HPDE6-E6E7 (cell line): Measurements from ENCODE around the gene FRMPD2.
"Not testable (repeated sequence)": the region's sequence is repeated elsewhere in the genome, so short reads cannot be mapped to it uniquely, and the experiment has no call there.

Source experiments
- DNase-seq: peaks from one replicate; pipeline ENCODE4 v3.0.0; 2011; ENCODE audit warnings: missing footprints; ENCODE audit errors: extremely low spot score

Gene FRMPD2

GRCh38 chr10:48251152-48251524, 23.4 kb downstream of the FRMPD2 start:
- DNase-seq, result no peak

DNA sequence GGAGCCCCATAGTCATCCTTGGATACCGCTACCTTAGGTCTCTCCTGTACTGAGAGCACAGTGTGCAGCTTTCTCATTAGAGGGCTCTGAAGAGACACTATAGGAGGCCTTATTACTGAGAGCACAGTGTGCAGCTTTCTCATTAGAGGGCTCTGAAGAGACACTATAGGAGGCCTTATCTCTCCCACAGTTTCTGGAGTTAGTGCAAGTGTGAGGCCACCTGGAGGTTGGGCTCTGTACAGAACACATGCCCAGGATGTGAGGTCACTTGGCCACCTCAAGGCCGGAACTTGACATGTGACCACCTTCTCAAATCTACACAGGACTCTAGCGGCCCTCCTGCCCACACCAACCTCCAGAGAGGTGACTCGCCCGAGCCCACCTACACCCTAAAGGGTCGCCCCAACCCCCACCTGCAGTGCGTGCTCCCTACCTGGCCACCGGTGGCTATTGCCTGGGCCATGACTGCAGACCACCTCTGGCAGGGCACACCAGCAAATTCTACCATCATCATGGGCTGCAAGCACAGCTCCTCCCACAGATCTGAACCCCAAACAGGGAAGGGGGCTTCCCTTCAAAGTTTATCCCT, 24.6 kb downstream of the FRMPD2 start:
- DNase-seq, result no peak

- DNase-seq, result no peak
Observed at GRCh38 chr10:48249004-48249762, 25.3 kb downstream of the FRMPD2 start.

GRCh38 chr10:48248462-48248861, 26.0 kb downstream of the FRMPD2 start:
- no peak for DNase-seq

DNA sequence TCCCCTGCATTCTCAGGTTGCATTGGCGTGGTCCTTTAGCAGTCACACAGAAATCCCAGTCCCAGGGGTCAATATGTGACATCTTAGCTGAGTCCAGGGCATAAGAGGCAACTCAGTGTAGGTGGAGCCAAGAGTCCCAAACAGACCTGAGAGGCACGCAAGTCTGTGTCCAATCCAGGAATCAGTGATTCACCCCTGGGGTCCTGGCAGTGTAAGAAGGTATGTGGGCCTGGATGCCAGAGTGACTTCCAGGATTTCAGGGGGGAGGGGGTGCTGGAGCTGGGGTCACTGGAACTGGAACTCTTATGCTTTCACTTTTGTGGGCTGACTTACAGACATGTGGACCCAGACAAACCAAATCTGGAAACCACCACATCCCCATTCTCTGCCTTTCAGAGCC, 26.8 kb downstream of the FRMPD2 start:
- DNase-seq, result no peak

DNA sequence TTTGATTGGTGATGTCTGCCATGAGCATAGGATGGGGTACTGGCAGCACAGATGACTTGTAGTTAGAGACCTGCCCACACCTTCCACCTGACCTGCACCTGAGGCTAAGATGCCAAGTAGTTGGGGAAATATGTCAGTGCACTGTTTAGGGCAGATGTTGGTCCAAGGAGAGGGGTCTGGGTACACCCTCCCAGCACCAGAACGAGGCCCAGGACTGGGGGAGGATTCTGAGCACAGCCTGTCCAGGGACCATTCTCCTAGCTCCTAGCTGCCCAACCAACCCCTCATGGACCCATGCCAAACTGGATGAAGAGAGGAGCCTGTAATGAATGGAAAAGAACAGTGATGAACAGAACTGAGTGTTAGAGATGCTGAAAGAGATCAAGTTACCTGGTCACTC, 28.0 kb downstream of the FRMPD2 start:
- no peak for DNase-seq

DNA sequence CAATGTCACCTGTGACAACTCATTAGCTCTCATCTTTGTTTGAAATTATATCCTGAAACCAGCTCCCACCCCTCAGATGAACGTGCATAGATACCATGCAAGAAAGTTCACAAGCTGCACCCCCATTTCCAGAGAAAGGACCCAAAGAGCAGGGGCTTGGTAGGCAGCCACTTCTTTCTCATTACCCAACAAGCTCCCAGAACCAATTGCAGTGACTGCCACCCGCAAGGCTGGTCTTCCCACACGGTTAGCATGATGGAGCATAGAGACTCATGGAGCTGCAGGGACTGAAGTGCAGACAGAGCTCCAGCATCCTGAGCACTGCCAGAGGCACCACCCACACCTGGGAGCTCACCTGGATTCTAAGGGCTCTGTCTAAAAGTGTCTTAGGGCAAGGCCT, 28.5 kb downstream of the FRMPD2 start:
- no peak for DNase-seq

GRCh38 chr10:48243921-48244320, 30.6 kb downstream of the FRMPD2 start:
- DNase-seq, result not testable (repeated sequence)

- no peak for DNase-seq
Observed at GRCh38 chr10:48243487-48243886, 31.0 kb downstream of the FRMPD2 start.

GRCh38 chr10:48242171-48242904, 32.2 kb downstream of the FRMPD2 start:
- no peak for DNase-seq

- DNase-seq, result no peak
Observed at GRCh38 chr10:48241332-48241731, 33.2 kb downstream of the FRMPD2 start.

GRCh38 chr10:48240196-48240595, 34.3 kb downstream of the FRMPD2 start:
- no peak for DNase-seq

DNA sequence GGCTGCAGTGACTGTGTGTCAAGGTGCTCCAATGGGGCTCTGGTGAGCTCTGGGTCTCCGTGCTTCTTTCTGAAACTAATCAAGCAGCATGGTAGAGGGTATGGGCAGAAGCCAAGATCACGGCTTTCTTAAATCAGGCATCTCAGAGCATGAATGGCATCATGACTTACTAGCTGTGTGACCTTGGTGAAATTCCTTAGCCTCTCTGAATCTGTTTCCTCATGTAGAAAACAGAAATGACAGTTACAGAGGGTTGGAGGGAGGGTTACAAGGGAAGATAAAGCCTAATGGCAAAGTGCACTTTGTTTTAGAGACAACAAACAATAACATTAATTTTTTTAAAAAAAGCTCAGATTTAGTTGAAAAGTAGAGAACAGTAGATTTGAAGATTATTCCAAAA, 34.9 kb downstream of the FRMPD2 start:
- no peak for DNase-seq

DNA sequence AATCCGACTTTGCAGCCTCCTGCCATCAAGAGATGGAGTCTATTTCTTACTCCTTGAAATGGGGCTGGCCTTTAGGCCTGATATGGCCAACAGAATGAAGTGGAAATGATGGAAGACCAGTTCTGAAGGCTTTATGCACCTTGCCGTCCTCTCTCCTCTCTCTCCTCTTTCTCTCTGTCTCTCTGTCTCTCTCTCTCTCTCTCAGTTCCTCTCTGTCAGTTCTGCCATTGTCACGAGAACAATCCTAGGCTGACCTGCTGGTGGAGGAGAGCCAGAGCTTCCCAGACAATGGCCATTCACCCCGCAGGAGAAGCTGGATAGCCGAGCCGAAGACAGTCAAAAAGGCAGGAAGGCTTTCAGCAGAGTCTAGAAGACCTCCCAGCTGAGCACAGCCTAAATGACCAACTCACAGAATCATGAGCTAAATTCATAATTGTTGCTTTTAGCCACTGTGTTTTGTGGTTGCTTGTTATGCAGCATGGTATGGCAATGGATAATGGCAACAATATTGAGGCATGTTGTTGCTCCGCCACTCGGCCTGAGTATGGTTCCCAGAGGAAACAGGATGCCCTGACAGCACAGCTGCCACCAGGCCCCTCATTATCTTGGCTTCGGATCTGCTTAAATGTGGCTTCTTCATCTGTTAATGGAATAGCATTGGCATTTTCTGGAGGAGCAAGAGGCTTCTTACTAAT, 35.5 kb downstream of the FRMPD2 start:
- DNase-seq, result no peak

GRCh38 chr10:48237259-48238250, 36.9 kb downstream of the FRMPD2 start:
- no peak for DNase-seq

DNA sequence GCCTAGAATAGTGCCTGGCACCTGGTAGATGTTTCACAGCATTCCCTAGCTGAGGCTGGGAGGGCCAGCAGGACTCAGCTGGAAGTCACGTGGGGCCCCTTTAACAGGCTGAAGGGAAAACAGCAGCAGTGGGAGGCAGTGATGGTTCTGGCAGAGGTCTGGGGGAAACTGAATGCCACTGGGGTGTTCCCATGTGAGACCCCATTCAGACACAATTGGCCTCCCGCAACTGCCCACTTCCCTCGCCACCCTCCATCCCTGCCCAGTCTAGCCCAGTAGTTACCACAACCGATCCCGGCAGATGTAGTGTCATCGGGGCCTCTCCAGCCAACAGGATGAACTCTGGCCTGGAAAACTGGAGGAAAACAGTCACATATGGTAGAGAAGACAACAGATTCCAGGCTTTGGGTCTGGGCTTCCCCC, 38.3 kb downstream of the FRMPD2 start:
- DNase-seq, result no peak

GRCh38 chr10:48235501-48235900, 39.0 kb downstream of the FRMPD2 start:
- no peak for DNase-seq

DNA sequence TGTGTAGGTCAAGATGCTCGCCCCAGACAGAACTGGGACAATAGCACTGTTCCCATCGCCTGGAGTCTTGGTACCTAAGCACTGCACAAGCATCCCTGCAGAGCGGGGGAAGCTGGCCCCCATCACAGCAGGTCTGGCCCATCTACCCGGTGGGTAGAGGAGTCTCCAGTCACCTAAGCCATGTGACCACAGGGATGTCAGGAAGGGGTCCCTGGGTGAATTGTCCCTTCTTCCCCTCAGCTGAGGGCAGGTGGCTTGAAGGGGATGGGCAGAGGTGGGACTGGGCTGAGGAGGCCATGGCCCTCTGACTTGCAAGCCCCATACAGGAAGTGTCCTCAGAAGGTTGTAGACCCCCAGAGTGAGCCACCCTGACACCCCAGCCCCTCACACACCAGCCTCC, 39.7 kb downstream of the FRMPD2 start:
- DNase-seq, result no peak

DNA sequence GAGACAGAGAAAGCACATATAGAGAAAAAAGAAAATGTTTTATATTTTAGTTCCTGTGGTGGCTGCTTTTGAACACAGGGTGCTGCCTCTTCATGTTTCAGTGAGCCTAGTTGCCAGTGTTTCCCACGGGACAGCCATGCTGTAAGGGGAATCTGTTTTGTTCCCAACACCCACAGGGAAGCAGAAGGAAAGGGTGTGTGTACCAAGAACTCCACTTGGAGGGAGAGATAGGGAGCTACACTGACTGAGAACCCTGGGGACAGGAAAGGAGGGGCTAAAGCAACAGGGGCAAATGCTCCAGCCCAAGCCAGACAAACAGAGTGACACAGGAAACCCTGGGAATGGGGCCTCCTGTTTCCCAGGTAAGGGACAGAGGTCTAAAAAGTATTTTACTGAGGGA, 40.2 kb downstream of the FRMPD2 start:
- DNase-seq, result no peak

- DNase-seq, result no peak
Observed at GRCh38 chr10:48233559-48234005, 40.9 kb downstream of the FRMPD2 start.
